H1 (cell line): ENCODE data around the gene TRAPPC2L. TPM values are rescaled to one million over a fixed set of nuclear protein-coding genes. Genes with fewer than 3 reads are reported as not detected.

Experiments used
- CTCF ChIA-PET: fragments of 300-600 bp; sonication (Branson Sonifier 250); formaldehyde crosslinking; loops from one replicate; lab custom pipeline; 2021; ENCODE audit not compliant: partially characterized antibody; lab: Charles Lee
- POLR2A ChIA-PET: fragments of 300-600 bp; sonication (Branson Sonifier 250); formaldehyde crosslinking; loops from one replicate; lab custom pipeline; 2021; ENCODE audit warnings: inconsistent platforms; ENCODE audit not compliant: partially characterized antibody; lab: Charles Lee
- DNase-seq, 2 experiments: peaks; one replicate each; pipeline versions ENCODE4 v3.0.0 to v3.0.0-alpha.2; 2010 to 2022; ENCODE audit warnings: low spot score in 2 of 2, low read depth in 1 of 2, mixed read lengths in 1 of 2
- FAIRE-seq: peaks from 2 replicates; lab custom pipeline; 2011; peaks lifted over from hg19 to GRCh38; lab: Jason Lieb, UNC
- H2AFZ ChIP-seq: 2 replicates; pipeline ENCODE4 v1.8.1; 2012; ENCODE audit warnings: low read length, inconsistent platforms
- H2AK5ac ChIP-seq: 2 replicates; pipeline ENCODE4 v1.6.1; 2013; ENCODE audit warnings: low read depth, low read length
- H2BK120ac ChIP-seq: replicated peaks from 2 replicates; pipeline ENCODE3; 2013; ENCODE audit warnings: low read depth, low read length, inconsistent platforms
- H2BK12ac ChIP-seq: 2 replicates; pipeline ENCODE4 v1.6.1; 2013; ENCODE audit warnings: low read depth, low read length
- H2BK15ac ChIP-seq: 2 replicates; pipeline ENCODE4 v1.6.1; 2013; ENCODE audit warnings: low read length
- H2BK20ac ChIP-seq: 2 replicates; pipeline ENCODE4 v1.6.1; 2013; ENCODE audit warnings: low read length
- H2BK5ac ChIP-seq: 2 replicates; pipeline ENCODE4 v1.6.1; 2013; ENCODE audit warnings: low read depth, low read length
- H3K14ac ChIP-seq: 2 replicates; pipeline ENCODE4 v1.6.1; 2013; ENCODE audit warnings: inconsistent platforms; ENCODE audit not compliant: insufficient read length
- H3K18ac ChIP-seq: 2 replicates; pipeline ENCODE4 v1.6.1; 2013; ENCODE audit warnings: low read length; ENCODE audit errors: extremely low read depth
- H3K23ac ChIP-seq: 2 replicates; pipeline ENCODE4 v1.6.1; 2013; ENCODE audit warnings: inconsistent platforms; ENCODE audit not compliant: insufficient read length
- H3K23me2 ChIP-seq: 2 replicates; pipeline ENCODE4 v1.6.1; 2013; ENCODE audit warnings: low read depth, low read length
- H3K27ac ChIP-seq: 2 replicates; pipeline ENCODE4 v1.6.1; 2011; ENCODE audit warnings: low read depth, low read length, inconsistent platforms
- H3K27me3 ChIP-seq, 4 experiments: replicated peaks in 1 of 4; 1 replicate in 1 of 4; 2 replicates in 3 of 4; pipeline versions ENCODE4 v1.6.1 to v1.8.1; 2011 to 2013; ENCODE audit warnings: low read length in 3 of 4, mild to moderate bottlenecking in 3 of 4, inconsistent platforms in 2 of 4, mixed read lengths in 2 of 4, moderate library complexity in 1 of 4; ENCODE audit not compliant: control insufficient read depth in 3 of 4, insufficient read depth in 3 of 4; ENCODE audit errors: extremely low read depth in 1 of 4
- H3K36me3 ChIP-seq, 4 experiments: 2 replicates each; pipeline versions ENCODE4 v1.6.1 to v1.8.1; 2011 to 2013; ENCODE audit warnings: mild to moderate bottlenecking in 4 of 4, low read length in 3 of 4, moderate library complexity in 2 of 4, control low read depth in 1 of 4, inconsistent platforms in 1 of 4; ENCODE audit not compliant: insufficient read depth in 4 of 4, control insufficient read depth in 2 of 4
- H3K4ac ChIP-seq: replicated peaks from 2 replicates; pipeline ENCODE3; 2013; ENCODE audit warnings: low read length, low read depth, mixed read lengths, inconsistent platforms; ENCODE audit not compliant: insufficient read length
- H3K4me1 ChIP-seq, 4 experiments: replicated peaks in 1 of 4; 1 replicate in 1 of 4; 2 replicates in 3 of 4; pipeline versions ENCODE4 v1.6.1 to v1.8.1; 2011 to 2013; ENCODE audit warnings: low read length in 3 of 4, inconsistent platforms in 2 of 4, mixed read lengths in 1 of 4; ENCODE audit not compliant: insufficient read depth in 4 of 4, control insufficient read depth in 3 of 4
- H3K4me2 ChIP-seq, 2 experiments: 2 replicates each; pipeline versions ENCODE4 v1.6.1 to v1.8.1; 2011 to 2013; ENCODE audit warnings: low read depth in 2 of 2, low read length in 2 of 2, control low read depth in 1 of 2, inconsistent platforms in 1 of 2, mild to moderate bottlenecking in 1 of 2; ENCODE audit not compliant: insufficient read depth in 1 of 2
- H3K4me3 ChIP-seq, 4 experiments: fragments of 200-600, 300-600 bp in 1 of 4; sonication (generic), shearing (Covaris generic), sonication (Bioruptor Twin) in 1 of 4; 2 replicates each; pipeline versions ENCODE4 v1.5.1 to v1.8.1; 2011 to 2016; ENCODE audit warnings: low read length in 4 of 4, low read depth in 3 of 4, control low read depth in 2 of 4, inconsistent platforms in 2 of 4, mild to moderate bottlenecking in 2 of 4, mixed read lengths in 1 of 4, moderate library complexity in 1 of 4; ENCODE audit not compliant: insufficient read depth in 2 of 4; ENCODE audit errors: extremely low read depth in 1 of 4
- H3K56ac ChIP-seq: replicated peaks from 2 replicates; pipeline ENCODE3; 2013; ENCODE audit warnings: low read depth, mild to moderate bottlenecking, mixed read lengths, low read length, inconsistent platforms; ENCODE audit not compliant: insufficient read length
- H3K79me1 ChIP-seq: 2 replicates; pipeline ENCODE4 v1.6.1; 2013; ENCODE audit warnings: low read depth, low read length, control low read depth
- H3K79me2 ChIP-seq, 2 experiments: 2 replicates each; pipeline versions ENCODE4 v1.6.1 to v1.8.1; 2012 to 2013; ENCODE audit warnings: low read length in 2 of 2, mild to moderate bottlenecking in 2 of 2, inconsistent platforms in 1 of 2; ENCODE audit not compliant: insufficient read depth in 2 of 2, control insufficient read depth in 1 of 2
- H3K9ac ChIP-seq, 4 experiments: replicated peaks in 1 of 4; 1 replicate in 1 of 4; 2 replicates in 3 of 4; pipeline versions ENCODE4 v1.6.1 to v1.8.1; 2011 to 2013; ENCODE audit warnings: low read depth in 3 of 4, low read length in 3 of 4, control low read depth in 2 of 4, mild to moderate bottlenecking in 2 of 4, moderate library complexity in 2 of 4, inconsistent platforms in 1 of 4; ENCODE audit errors: extremely low read depth in 1 of 4
- H3K9me3 ChIP-seq, 2 experiments: 2 replicates each; pipeline versions ENCODE4 v1.6.1 to v1.8.1; 2012 to 2013; ENCODE audit warnings: mild to moderate bottlenecking in 2 of 2, moderate library complexity in 2 of 2, control low read depth in 1 of 2, inconsistent platforms in 1 of 2, low read depth in 1 of 2, low read length in 1 of 2, mixed read lengths in 1 of 2; ENCODE audit not compliant: insufficient read depth in 2 of 2
- H4K20me1 ChIP-seq, 2 experiments: replicated peaks in 1 of 2; 2 replicates each; pipeline versions ENCODE3 to v1.8.1; 2011 to 2013; ENCODE audit warnings: inconsistent platforms in 2 of 2, low read length in 2 of 2, mild to moderate bottlenecking in 1 of 2; ENCODE audit not compliant: insufficient read depth in 2 of 2, control insufficient read depth in 1 of 2
- H4K5ac ChIP-seq: 2 replicates; pipeline ENCODE4 v1.6.1; 2013; ENCODE audit warnings: low read length, low read depth, mixed read lengths, inconsistent platforms; ENCODE audit not compliant: insufficient read length
- H4K8ac ChIP-seq: 2 replicates; pipeline ENCODE4 v1.8.0; 2013; ENCODE audit warnings: mild to moderate bottlenecking, moderate library complexity, low read length, inconsistent platforms; ENCODE audit not compliant: insufficient read depth; ENCODE audit errors: extremely low read depth
- H4K91ac ChIP-seq: replicated peaks from 2 replicates; pipeline ENCODE3; 2013; ENCODE audit warnings: low read length, mixed read lengths, inconsistent platforms; ENCODE audit not compliant: insufficient read length
- BRCA1 ChIP-seq: IDR thresholded peaks from 2 replicates; pipeline ENCODE4 v1.6.1; 2012; ENCODE audit warnings: low read depth, low read length, improper control_type of control experiment
- CBX5 ChIP-seq: fragments of 300-800, 300-1000 bp; sonication (generic); IDR thresholded peaks from 2 replicates; pipeline ENCODE4 v1.7.1; 2016; ENCODE audit warnings: antibody characterized with exemption, low read length, low read depth
- CTBP2 ChIP-seq: IDR thresholded peaks from 2 replicates; pipeline ENCODE4 v1.7.0; 2011; ENCODE audit warnings: borderline replicate concordance, mild to moderate bottlenecking, moderate library complexity, mixed read lengths, low read length; ENCODE audit not compliant: insufficient read depth, insufficient read length
- EGR1 ChIP-seq: IDR thresholded peaks from 2 replicates; pipeline ENCODE4 v1.6.1; 2011; ENCODE audit warnings: low read depth, low read length, borderline replicate concordance
- EP300 ChIP-seq, 2 experiments: IDR thresholded peaks; 1 replicate in 1 of 2; 2 replicates in 1 of 2; pipeline ENCODE4 v1.6.1; 2011 to 2012; ENCODE audit warnings: low read depth in 2 of 2, low read length in 2 of 2, mild to moderate bottlenecking in 2 of 2, borderline replicate concordance in 1 of 2, inconsistent platforms in 1 of 2, moderate library complexity in 1 of 2
- EZH2 ChIP-seq: fragments of 200-600 bp; sonication (generic); IDR thresholded peaks from 2 replicates; pipeline ENCODE4 v1.7.1; 2012; ENCODE audit warnings: low read depth, mild to moderate bottlenecking, moderate library complexity, low read length, inconsistent platforms; ENCODE audit not compliant: severe bottlenecking
- NRF1 ChIP-seq: IDR thresholded peaks from 2 replicates; pipeline ENCODE4 v1.6.1; 2011; ENCODE audit warnings: mild to moderate bottlenecking, low read depth, low read length, improper control_type of control experiment
- WGBS, 2 experiments: shearing (Covaris generic) in 1 of 2; methylation state at CpG; one replicate each; pipeline versions ENCODE4 v1.1.6 to v1.1.7; 2013 to 2015; ENCODE audit warnings: low lambda C conversion rate in 2 of 2, mixed read lengths in 2 of 2, inconsistent platforms in 1 of 2, low coverage in 1 of 2, missing lambda C conversion rate in 1 of 2; ENCODE audit not compliant: insufficient replicate concordance in 2 of 2, insufficient coverage in 1 of 2, insufficient read length in 1 of 2; ENCODE audit errors: extremely low coverage in 1 of 2, missing lambda C conversion rate in 1 of 2; 5-methylcytosine and 5-hydroxymethylcytosine counted together
- polyA plus RNA-seq, 7 experiments: library from polyadenylated mRNA; depleted of rRNA in 3 of 7; stranded (reverse) in 5 of 7; unstranded in 2 of 7; fragments of >200 nt in 5 of 7; fragments of 200-250 nt in 2 of 7; gene quantifications; 1 replicate in 5 of 7; 2 replicates in 1 of 7; 4 replicates in 1 of 7; pipeline versions ENCODE4 v1.2.1 to v1.2.3, GENCODE V29; 2011 to 2013; ENCODE audit warnings: missing spikeins in 2 of 7, mixed read lengths in 2 of 7
- total RNA-seq: library from RNA; stranded (reverse); fragmentation: NEBNext Ultra II Directional; extraction: Animal tissue kit (Norgen Biotek cat#: 25700); gene quantifications from 2 replicates; pipeline ENCODE4 v1.2.1, GENCODE V29; 2021

The TRAPPC2L gene
- total and polyA plus RNA-seq, 2 of the 8 experiments (the other 6 are each of a cell fraction or from before 2014, with no cell fraction given): 98.7 to 133 TPM

- no peak overlapping the region for H2BK120ac ChIP-seq
- H2BK5ac ChIP-seq: no peak overlapping the region
- no peaks in the 10 kb centered on the region for H3K27me3 ChIP-seq
- H3K4ac ChIP-seq: no peak overlapping the region
- peak overlapping the region; percentile 11 for H4K8ac ChIP-seq
- H2BK12ac ChIP-seq: no peak overlapping the region
- no peaks in the 10 kb centered on the region for H3K79me2 ChIP-seq
- no peak overlapping the region for H3K23ac ChIP-seq
- H3K56ac ChIP-seq: no peak overlapping the region
- ChIA-PET CTCF (interaction anchor here (0.9 to 1.1 kb wide), 2 partner anchors 12 to 125 kb away, joined by 3 read pairs; no protein-coding TSS in a partner anchor), POLR2A (interaction anchor here (3.0 kb wide), 1 partner anchor 8 kb away, joined by 8 read pairs; no protein-coding TSS in a partner anchor)
- no peak overlapping the region for H4K5ac ChIP-seq
- H3K23me2 ChIP-seq: no peaks in the 10 kb centered on the region
- no peak overlapping the region for H3K4me3 ChIP-seq
- no peak overlapping the region for H2AFZ ChIP-seq
- WGBS, 2 experiments: 86% methylated on average over 32 of the region's 41 CpGs; no CpG with 5 or more reads in 1 of the 2 experiments
- H3K9ac ChIP-seq: no peak overlapping the region
- no peak overlapping the region for H3K4me2 ChIP-seq
- H2AK5ac ChIP-seq: no peak overlapping the region
- no peaks in the 10 kb centered on the region for H3K36me3 ChIP-seq
- FAIRE-seq (no peak), DNase-seq (no peak)
- no peak overlapping the region for H3K27ac ChIP-seq
- no peak overlapping the region for H2BK20ac ChIP-seq
- peaks cover 0 to 5% (median under 1%) of the 10 kb centered on the region in 4 experiments; a peak in 2 of 7 replicates for H3K4me1 ChIP-seq
- H4K20me1 ChIP-seq: no peaks in the 10 kb centered on the region
- H3K14ac ChIP-seq: no peak overlapping the region
- H2BK15ac ChIP-seq: no peak overlapping the region
- no peak overlapping the region for H4K91ac ChIP-seq
- H3K9me3 ChIP-seq: no peaks in the 10 kb centered on the region
- H3K79me1 ChIP-seq: no peaks in the 10 kb centered on the region
- no peak overlapping the region for H3K18ac ChIP-seq
- TF ChIP-seq EGR1 (no peak), EP300 (IDR thresholded peaks at IDR 0.05; ENCODE audit: borderline replicate concordance in 1 of 2, low read depth in 2 of 2, low read length in 2 of 2) (no peak), CBX5 (no peak), CTBP2 (no peak), EZH2 (no peak), NRF1 (no peak), BRCA1 (no peak)
Observed at GRCh38 chr16:88899901-88900661, 43.2 kb downstream of the TRAPPC2L start.
